HG03280 (cell line): ENCODE results near the gene TBXA2R.
A peak's percentile ranks its signal among the peaks of the same experiment; 100 is the strongest.
"Not testable (repeated sequence)": the region's sequence is repeated elsewhere in the genome, so short reads cannot be mapped to it uniquely, and the experiment has no call there.

Source experiments
- ATAC-seq: cut with Tn5 transposase; IDR thresholded peaks from one replicate; pipeline ENCODE4 v1.9.1; 2021; ENCODE audit warnings: mild to moderate bottlenecking, moderate library complexity; ENCODE audit not compliant: unreplicated experiment

TBXA2R gene

DNA sequence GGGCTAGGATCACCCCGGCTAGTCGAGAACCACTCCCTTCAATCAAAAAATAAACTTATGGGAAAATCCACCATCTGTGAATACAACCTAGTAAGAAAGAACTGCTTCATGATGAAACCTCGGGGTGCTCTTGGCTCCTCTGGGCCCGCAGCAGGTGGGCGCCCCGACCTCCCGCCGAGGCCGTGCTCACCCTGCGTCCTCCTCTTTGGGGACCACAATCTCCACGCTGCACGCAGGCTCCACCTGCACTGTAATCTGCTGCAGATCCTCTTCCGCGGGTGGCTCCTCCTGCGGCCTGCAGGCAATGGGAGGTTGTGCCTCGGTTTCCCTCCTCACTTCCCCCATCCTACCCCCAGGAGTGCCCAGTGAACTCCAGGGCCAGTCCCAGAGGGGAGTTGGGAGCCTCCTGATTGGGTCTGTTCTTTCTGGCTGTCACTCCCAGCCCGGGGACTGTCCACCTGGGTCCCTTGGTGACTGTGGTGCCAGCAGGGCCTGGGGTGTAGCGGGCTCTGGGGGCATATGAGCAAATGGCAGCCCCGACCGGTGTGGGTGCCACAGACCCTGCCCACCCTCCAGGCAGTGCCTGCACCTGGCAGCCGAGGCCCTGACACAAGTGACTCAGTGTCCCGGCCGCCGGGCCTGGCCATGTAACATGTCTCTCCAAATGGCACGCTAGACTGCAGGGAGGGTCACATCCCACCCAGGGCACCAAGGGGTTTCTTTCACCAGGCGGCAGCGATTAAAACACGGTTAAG is 35.0 kb upstream of the TBXA2R start:
- ATAC-seq: no peak

DNA sequence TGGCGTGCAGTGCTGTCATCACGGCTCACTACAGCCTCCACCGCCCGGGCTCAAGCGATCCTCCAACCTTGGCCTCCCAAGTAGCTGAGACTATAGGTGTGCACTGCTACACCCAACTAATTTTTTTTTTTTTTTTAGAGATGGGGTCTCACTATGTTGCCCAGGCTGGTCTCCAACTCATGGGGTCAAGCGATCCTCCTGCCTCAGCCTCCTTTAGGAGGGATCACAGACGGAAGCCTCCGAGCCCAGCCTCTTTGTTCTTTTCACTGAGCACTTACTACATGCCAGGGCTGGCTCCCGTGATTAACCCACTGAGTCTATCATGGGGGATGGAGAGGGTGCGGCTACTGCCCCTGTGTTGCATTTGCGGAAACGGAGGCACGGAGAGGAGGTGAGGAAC is 32.8 kb upstream of the TBXA2R start:
- no peak for ATAC-seq

DNA sequence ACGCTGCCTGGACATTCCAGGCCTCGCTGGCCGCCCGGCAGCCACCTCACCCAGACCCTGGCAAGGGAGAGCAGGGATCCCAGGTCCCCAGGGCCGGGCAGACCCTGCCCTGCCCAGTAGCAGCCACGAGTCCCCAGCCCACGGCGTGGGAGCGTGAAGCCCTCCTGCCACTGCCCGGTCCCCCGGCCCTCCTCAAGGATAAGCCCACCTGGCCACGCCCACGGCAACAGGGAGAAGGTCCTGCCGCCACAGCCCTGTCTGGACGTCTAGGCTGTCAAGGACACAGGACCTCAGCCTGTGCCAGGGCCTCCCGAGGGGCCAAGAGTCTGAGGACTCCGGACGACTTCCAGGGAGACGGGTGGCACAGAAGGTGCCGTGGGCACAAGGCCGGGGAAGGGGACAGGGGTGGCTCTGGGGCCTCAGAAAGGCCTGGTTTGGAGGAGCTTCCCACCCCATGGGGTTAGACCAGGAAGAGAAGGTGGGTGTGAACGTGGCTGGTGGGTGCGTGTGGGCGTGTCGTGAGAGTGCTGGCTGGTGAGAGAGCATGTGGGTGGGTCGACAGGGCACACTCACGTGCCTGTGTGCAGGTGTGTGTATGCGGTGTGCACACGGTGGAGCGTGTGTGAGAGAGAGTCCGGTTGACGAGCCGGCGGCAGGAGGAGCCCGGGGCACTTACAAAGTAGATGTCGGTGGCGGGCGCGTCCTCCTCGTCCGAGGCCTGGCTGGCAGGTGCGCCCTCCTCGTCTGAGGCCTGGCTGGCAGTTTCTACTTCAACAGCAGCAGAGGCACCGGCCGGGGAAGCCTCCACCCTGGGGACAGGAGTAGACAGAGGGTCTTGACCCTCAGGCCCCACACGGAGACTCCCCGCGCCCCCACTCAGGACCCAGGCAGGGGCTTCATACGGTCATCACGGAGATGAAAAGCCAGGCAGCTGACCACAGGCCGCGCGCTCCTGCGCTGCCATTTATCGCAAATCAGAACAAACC is 31.8 kb upstream of the TBXA2R start:
- no peak for ATAC-seq

DNA sequence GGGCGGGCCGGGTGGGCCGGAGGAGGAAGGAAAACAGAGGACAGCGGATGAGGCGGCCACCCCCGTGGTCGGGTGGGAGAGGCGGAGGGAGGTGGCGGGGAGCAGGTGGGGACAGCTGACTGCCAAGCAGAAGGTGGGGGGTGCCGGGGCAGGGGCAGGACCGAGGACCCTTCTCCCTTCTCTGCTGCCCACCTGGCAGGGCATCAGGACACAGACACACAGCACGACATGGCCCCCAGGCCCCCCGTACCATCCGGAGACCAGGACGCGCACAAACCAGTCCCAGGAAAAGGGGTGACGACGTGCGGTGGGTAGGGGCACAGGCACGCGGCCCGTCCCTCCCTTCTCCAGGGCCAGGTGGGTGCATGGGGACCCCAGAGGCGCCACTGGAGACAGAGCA is 30.9 kb upstream of the TBXA2R start:
- no peak for ATAC-seq

DNA sequence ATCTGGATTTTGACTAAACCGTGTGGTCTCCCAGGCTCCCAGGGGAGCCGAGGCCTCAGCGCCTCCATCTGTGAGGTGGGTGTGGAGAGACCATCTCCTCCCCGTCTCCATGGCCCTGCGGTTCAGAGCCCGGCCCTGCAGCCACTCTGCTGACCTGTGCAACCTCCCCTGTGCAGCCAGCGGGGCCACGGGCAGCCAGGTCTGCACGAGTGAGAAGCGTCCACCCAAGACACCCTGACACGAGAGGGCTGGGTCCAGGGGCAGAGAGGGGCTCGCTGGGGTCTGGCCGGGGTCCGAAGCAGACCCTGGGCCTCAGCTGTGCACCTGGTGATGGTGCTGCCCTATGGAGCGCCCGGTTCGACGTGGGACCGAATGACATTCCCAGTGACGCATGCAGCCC is 30.3 kb upstream of the TBXA2R start:
- ATAC-seq: no peak

DNA sequence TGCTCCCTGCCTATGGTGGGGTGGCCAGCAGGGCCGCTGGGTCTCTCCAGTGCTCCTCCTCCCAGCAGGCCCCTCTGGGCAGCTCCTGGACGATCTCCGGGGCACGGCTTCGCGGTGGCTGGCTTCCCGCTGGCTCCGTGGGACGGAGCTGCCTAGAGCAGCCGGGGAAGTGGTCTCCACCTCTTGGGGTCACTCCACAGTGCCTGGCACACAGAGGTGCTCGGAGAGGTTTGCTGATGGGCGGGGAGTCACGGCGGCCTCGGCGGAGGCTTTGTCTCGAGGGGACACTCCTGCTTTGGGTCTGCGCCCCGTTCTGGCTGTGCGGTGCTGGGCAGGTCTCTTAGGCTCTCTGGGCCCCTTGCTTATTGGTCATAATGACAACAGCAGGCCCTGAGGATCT is 29.8 kb upstream of the TBXA2R start:
- no peak for ATAC-seq

DNA sequence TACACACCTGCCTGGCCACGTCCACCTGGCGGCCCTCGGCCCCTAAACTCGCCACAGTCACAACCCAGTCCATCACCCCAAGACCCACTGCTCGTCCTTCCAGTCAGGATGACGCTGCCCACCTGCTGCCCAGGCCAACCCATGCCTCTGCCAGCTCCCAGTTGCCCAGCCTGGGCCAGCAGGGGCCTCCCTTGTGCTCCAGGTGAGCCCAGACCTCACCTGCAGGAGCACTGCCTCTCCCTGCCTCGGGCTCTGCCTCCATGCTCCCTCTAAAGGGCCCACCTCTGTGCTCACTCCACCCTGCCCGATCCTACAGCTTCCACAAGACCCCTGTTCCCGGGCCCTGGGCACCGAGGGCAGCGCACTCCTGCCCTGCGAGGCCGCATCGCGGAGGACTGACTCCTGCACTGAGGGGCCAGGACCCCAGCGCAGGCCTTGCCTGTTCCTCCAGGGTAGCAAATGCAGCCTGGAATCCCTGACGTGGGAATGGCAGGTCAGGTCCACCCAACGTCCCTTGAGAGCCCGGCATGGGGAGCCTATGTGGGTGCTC is 27.9 kb upstream of the TBXA2R start:
- ATAC-seq: no peak

DNA sequence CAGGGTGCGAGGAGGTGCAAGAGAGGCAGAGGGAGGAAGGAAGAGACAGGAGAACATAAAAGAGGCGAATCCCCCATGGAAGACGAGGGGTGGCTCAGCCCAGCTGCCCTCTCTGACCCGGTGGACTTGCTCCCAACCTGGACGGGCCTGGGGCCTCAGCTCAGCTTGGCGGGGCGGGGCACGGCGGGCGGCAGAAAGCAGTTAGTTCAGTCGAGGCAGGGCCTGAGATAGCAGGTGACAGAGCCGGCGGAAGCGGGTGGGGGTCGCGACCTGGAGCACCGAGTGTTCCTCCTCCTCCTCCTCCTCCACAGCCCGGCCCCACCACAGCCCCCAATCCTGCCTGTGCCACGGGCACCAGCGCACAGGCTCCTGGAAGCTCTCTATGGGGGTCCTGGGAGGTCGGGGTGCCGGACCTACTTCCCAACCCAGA is 26.9 kb upstream of the TBXA2R start:
- no peak for ATAC-seq

DNA sequence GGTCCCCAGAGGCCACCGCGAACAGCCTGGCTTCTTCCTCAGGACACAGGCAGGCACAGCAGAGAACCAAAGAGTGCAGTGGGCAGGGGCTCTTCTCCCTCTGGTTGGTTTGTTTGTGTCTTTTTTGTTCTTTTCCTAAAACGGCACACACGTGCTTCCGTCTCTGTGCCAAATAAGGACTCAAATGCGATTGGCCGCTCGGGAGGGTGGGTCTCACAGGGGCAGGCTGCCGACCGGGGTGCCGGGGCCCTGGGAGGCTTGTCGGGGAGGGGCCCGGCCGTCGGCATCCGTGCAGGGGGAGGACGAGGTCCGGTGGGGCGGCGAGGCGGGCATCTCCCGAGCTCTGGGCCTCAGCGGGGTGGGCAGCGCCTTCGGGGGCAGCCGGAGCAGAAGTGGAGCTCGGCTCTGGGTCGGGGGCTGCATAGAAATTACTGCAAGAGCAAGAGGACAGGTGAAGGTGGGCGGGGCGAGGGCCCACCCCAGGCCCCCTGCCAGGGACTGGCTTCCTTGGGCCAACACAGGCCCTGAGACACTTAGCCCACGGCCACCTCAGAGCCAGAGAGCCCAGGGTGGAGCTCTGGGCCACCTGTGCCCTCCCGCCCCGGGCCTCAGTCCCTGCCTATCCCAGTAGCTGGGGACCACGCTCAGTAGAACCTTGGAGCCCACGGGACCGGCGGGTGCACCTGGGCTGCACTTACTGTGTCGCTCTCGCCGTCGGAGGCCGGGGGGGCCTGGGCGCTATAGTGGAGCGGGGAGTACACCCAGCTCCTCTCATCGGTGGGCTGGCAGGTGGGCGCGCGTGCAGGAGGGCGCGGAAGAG is 26.3 kb upstream of the TBXA2R start:
- no peak for ATAC-seq

DNA sequence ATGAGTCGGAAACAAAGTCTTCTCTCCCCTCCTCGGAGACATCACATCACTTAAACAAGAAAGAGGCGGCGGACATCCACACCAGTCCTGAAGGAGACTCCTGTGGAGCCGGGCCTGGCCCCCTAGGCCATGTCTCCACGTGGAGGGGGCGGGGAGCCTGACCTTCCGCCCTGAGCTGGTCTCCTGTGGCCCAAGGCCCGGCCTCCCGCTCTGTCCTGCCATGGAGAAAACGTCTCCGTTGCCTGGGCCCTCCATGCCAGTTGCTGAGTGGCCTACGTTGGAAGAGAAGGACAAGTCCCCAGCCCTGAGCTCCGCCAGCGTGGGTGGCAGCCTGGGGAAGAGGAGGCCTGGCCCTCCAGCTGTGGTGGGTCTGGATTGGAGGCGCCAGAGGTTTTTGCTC is 25.4 kb upstream of the TBXA2R start:
- no peak for ATAC-seq

DNA sequence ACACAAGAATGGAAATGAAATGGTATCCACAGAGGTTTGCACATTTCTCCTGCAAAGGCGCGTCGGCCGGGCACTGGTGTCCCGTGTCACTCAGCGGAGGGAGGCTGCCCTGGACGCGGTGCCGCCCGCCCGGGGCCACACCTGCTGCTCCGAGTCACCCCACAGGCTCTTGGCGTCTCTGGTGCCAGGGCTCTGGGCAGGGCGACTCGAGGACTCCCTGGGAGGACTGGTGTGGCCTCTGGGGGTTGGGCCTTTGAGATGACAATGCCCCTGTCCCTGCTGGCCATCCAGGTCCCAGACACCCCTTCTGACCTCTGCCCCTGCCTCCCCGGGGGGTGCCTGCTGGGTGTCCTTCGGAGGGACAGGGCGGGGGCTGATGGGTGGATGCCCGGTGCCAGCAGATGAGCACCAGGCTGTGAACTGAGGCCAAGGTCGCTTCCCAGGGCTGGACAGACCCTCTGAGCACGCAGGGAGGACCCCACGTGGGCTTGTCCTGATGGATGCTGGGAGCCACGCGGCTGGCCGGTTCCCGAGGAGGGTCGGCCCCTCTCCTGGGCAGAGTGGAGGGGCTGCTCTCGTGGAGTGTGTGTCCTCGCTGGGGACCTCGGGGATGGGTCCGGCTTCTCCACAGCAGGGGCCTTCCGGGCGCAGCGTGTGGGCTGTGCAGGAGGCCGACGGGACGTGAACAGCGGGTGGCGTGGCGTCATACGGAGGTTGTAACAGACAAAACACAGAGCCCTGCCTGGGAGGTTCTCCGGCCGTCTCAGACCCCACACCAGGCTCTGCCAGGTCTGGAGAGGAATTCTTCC is 24.6 kb upstream of the TBXA2R start:
- ATAC-seq: no peak

DNA sequence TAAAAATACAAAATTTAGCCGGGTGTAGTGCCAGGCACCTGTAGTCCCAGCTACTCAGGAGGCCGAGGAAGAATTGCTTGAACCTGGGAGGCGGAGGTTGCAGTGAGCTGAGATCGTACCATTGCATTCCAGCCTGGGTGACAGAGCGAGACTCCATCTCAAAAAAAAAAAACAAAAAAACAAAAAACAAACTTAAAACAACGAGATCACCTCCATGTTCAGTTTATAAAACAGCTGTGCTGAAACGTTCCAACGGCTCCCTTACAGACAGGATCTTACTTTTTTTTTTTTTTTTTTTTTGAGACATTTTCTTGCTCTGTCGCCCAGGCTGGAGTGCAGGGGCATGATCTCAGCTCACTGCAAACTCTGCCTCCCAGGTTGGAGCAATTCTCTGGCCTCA is 22.1 kb upstream of the TBXA2R start:
- ATAC-seq: not testable (repeated sequence)

DNA sequence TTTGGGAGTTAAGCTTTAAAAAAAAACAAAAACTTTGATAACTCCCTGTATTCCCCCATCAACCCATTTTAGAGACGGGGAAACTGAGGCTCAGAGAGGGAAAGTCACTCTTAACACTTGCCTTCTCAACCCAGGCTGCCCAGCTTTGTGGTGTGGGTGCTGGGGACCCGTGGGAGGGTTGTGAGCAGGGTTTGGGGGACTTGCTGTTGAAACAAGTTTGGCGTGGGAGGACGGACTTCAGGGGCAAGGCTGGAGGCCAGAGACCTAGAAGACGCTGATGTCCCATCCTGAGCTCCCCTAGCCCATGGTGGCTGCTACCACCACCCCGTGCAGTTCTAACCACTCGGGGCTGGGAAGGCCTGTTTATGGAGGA is 20.7 kb upstream of the TBXA2R start:
- no peak for ATAC-seq

DNA sequence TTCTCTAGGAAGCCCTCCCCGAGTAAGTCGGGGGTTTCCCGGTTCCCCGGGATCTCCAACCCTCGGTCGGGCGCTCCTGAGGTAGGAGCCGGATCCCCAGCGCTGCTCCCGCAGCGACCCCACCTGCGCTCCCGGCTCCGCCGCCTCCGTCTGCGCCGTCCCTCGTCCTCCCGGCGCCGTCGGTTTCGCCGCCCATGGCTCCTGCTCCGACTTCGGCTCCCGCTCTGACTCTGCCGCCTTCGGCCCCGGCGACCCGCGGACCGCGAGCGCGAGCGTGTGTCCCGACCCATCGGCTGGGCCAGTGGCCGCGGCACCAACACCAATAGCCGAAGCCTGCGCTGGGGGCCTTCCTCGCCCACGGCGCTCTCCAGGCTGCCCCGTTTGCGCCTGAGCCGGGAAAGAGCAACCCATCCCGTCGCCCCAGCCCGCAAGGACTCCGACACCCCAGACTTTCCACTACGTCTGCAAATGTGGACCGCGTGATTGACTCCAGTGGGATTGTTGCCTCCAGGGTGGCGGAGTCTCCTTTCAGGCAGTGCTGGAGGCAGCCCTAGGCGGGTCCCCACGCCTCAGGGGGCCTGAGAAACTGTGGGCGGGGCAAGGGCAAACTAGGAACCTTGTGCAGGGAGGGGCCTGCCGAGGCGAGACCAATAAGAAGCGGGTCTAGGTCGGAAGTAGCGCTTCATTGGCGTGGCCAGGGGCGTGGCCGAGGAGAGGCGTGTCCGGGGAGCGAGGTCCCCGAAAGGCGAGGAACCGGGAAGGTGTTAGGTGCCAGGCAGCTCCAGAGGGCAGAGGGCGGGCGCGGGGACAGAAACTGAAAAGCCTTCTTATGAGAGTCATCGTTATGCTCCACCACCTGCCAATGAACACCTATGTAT is 20.0 kb upstream of the TBXA2R start, which contains the start of gene CACTIN:
Gene CACTIN, minus strand, starts transcription at position 318 of the 878 bp plus-strand sequence. Its CDS starts 28 bp downstream, at position 290.
- ATAC-seq: peak; percentile 91

DNA sequence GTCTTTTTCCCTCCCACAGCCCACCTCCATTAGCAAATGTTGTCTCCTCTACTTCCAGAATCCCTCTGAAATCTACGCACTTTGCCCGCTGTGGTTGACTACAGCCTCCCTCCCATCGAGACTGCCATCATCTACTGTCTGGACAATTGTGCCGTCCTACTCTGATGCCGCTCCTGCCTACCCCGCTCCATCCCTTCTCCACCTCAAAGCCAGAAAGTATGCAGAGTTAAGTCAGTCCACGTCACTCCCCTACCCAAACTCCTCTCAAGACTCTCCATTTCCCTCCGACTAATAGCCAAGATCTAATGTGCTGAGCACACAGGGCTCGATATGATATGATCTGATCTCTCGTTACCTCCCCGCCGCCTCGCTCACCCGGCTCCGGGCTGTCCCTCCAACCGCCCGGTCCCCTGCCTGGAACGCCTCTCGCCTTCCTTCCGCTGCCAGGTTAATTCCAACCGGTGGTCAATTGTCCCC is 19.4 kb upstream of the TBXA2R start:
- ATAC-seq: peak; percentile 4

DNA sequence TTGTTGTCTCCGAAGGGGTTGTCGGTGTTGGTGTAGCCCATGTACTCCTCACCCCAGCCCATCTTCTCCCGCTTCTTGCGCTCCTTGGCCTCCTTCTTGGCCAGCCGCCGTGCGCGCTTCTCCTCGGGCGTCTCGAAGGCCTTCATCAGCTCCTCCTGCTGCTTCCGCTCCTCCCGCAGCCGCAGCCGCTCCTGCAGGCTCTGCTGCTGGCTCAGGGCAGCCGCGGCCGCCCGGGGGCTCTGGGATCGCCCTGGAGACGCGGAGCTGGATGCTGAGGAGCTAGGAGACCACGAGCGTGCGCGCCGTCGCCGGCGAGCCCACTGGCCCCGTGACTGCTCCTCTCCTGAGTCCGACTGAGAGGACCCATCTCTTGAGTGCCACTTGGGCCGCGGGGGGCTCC is 17.0 kb upstream of the TBXA2R start:
- no peak for ATAC-seq

DNA sequence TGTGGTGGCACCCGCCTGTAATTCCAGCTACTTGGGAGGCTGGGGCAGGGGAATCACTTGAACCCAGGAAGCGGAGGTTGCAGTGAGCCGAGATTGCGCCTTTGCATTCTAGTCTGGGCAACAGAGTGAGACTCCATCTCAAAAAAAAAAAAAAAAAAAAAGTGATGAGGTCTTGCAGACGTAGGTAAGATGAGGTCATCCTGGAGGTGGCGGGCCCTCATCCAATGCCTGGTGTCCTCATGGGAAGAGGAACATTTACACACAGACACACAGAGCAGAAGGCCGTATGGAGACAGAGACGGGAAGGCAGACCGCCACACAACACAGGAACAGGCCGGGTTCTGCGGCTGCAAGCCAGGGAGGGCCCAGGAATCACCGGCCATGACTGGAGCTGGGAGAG is 15.5 kb upstream of the TBXA2R start:
- no peak for ATAC-seq

DNA sequence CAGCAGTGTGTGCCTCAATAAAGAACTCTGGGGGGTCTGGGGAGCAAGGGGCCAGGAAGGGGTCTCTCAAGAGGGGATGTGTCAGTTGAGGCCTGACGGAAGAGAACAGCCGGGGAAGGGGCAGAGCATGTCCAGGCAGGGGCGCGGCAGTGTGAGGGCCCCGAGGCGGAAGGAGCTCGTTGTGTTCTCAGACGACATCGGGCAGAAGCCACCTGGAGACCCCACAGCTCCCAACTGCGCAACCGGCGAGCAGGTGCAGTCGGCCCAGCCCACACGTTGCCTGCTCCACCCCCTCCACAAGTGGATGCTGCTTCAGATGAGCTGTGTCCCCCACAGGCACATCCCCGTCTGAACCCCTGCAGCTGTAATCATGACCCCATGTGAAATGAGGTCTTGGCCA is 15.0 kb upstream of the TBXA2R start:
- no peak for ATAC-seq
